Measurements from ENCODE around the gene MTMR8. TPM values are rescaled to one million over a fixed set of nuclear protein-coding genes. Genes with fewer than 3 reads are reported as not detected.

The MTMR8 gene
- total RNA-seq, 1 experiment from 2014 or later: 3.0 TPM

DNA sequence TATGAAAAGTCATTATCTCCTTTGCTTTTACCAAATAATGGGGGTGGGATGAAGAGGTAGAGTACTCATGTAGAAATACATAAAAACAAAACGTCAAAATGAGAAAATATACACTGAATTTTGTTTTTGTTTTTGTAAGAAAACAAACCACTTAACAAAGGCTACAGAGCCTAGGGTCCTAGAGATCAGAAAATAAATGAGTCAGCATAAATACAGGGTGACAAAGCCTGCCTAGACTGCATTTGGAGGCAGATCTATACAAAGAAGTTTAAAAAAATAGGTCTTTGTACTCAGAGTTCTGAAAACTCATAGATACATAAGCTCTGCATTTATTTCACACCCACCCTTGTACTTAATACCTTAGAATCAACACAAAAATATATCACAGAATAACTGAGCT is 52.4 kb downstream of the MTMR8 start:
- Mint-ChIP-seq H3K9me3 (ENCODE audit: low read depth, unreplicated experiment) (no peaks in the 10 kb centered on the region), H3K27me3 (ENCODE audit: unreplicated experiment) (no peaks in the 10 kb centered on the region), H3K4me1 (ENCODE audit: low read depth, unreplicated experiment) (no peaks in the 10 kb centered on the region), H3K4me3 (ENCODE audit: low read depth, unreplicated experiment) (no peak overlapping the region), H3K36me3 (ENCODE audit: insufficient read depth, unreplicated experiment) (no peaks in the 10 kb centered on the region), H3K27ac (ENCODE audit: unreplicated experiment) (no peak overlapping the region)
- intact Hi-C loops (cut with micrococcal nuclease; ENCODE audit: unreplicated experiment): no loop called here
- CTCF ChIA-PET: no interaction called here
- no TSS peak for BruUV-seq (replicated peaks)
- no peak for DNase-seq
- TF ChIP-seq, protein P1, sequence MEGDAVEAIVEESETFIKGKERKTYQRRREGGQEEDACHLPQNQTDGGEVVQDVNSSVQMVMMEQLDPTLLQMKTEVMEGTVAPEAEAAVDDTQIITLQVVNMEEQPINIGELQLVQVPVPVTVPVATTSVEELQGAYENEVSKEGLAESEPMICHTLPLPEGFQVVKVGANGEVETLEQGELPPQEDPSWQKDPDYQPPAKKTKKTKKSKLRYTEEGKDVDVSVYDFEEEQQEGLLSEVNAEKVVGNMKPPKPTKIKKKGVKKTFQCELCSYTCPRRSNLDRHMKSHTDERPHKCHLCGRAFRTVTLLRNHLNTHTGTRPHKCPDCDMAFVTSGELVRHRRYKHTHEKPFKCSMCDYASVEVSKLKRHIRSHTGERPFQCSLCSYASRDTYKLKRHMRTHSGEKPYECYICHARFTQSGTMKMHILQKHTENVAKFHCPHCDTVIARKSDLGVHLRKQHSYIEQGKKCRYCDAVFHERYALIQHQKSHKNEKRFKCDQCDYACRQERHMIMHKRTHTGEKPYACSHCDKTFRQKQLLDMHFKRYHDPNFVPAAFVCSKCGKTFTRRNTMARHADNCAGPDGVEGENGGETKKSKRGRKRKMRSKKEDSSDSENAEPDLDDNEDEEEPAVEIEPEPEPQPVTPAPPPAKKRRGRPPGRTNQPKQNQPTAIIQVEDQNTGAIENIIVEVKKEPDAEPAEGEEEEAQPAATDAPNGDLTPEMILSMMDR (IDR thresholded peaks at IDR 0.05; ENCODE audit: unreplicated experiment): no peak

- H3K4me1 Mint-ChIP-seq (ENCODE audit: low read depth, unreplicated experiment): no peaks in the 10 kb centered on the region
- H3K27me3 Mint-ChIP-seq (ENCODE audit: unreplicated experiment): no peaks in the 10 kb centered on the region
- CTCF ChIA-PET: no interaction called here
- intact Hi-C loops (cut with micrococcal nuclease; ENCODE audit: unreplicated experiment): no loop called here
- H3K4me3 Mint-ChIP-seq (ENCODE audit: low read depth, unreplicated experiment): no peak overlapping the region
- DNase-seq: no peak
- no peaks in the 10 kb centered on the region for H3K36me3 Mint-ChIP-seq (ENCODE audit: insufficient read depth, unreplicated experiment)
- TF ChIP-seq, protein P1 (IDR thresholded peaks at IDR 0.05; ENCODE audit: unreplicated experiment): no peak
- no peak overlapping the region for H3K27ac Mint-ChIP-seq (ENCODE audit: unreplicated experiment)
- H3K9me3 Mint-ChIP-seq (ENCODE audit: low read depth, unreplicated experiment): no peaks in the 10 kb centered on the region
- no TSS peak for BruUV-seq (replicated peaks)
Observed at GRCh38 chrX:64338296-64338695, 57.0 kb downstream of the MTMR8 start.

- Mint-ChIP-seq H3K4me1 (ENCODE audit: low read depth, unreplicated experiment) (no peaks in the 10 kb centered on the region), H3K9me3 (ENCODE audit: low read depth, unreplicated experiment) (no peaks in the 10 kb centered on the region), H3K27ac (ENCODE audit: unreplicated experiment) (no peak overlapping the region), H3K36me3 (ENCODE audit: insufficient read depth, unreplicated experiment) (no peaks in the 10 kb centered on the region), H3K4me3 (ENCODE audit: low read depth, unreplicated experiment) (no peak overlapping the region), H3K27me3 (ENCODE audit: unreplicated experiment) (no peaks in the 10 kb centered on the region)
- intact Hi-C loops (cut with micrococcal nuclease; ENCODE audit: unreplicated experiment): no loop called here
- no TSS peak for BruUV-seq (replicated peaks)
- no peak for DNase-seq
- TF ChIP-seq, protein P1 (IDR thresholded peaks at IDR 0.05; ENCODE audit: unreplicated experiment): no peak
- CTCF ChIA-PET: interaction anchor here (0.6 to 0.7 kb wide), 2 partner anchors 93 to 792 kb away, joined by 3 to 4 read pairs; no protein-coding TSS in a partner anchor
Observed at GRCh38 chrX:64334467-64334866, 60.8 kb downstream of the MTMR8 start.

DNA sequence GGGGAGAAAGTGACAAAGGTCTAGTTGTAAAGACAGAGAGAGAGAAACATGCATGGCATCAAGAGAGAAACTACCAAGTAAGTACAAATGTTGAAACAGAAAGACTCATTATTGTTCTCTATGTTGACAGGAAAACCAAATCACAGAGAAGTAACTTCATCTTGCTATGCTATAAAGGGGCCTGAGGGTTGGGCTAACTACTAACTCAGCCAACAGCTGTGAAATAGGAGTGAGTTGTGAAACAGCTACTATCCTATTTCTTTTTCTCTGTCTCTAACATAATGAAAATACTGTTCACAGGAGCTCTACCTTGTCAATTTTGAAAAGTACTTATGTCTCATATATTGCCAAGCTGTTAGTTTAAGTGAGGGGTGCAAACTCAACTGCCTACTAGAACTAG is 65.0 kb downstream of the MTMR8 start:
- H3K27ac Mint-ChIP-seq (ENCODE audit: unreplicated experiment): no peak overlapping the region
- no peaks in the 10 kb centered on the region for H3K27me3 Mint-ChIP-seq (ENCODE audit: unreplicated experiment)
- intact Hi-C loops (cut with micrococcal nuclease; ENCODE audit: unreplicated experiment): no loop called here
- no TSS peak for BruUV-seq (replicated peaks)
- CTCF ChIA-PET: no interaction called here
- no peaks in the 10 kb centered on the region for H3K9me3 Mint-ChIP-seq (ENCODE audit: low read depth, unreplicated experiment)
- DNase-seq: no peak
- H3K36me3 Mint-ChIP-seq (ENCODE audit: insufficient read depth, unreplicated experiment): no peaks in the 10 kb centered on the region
- H3K4me3 Mint-ChIP-seq (ENCODE audit: low read depth, unreplicated experiment): no peak overlapping the region
- TF ChIP-seq, protein P1 (IDR thresholded peaks at IDR 0.05; ENCODE audit: unreplicated experiment): no peak
- H3K4me1 Mint-ChIP-seq (ENCODE audit: low read depth, unreplicated experiment): no peaks in the 10 kb centered on the region

Data from Calu3 (cell line).